Measurements from ENCODE around the gene GPC1.

GRCh38 chr2:240500561-240501423, 65.3 kb downstream of the GPC1 start:
- TF ChIP-seq CTCF (conservative IDR thresholded peaks at IDR 0.05; ENCODE audit: low read depth in 2 of 2): no peak
- TF ChIP-seq REST (IDR thresholded peaks at IDR 0.05; ENCODE audit: unreplicated experiment): no peak
- TF ChIP-seq EZH2phosphoT487 (IDR thresholded peaks at IDR 0.05; ENCODE audit: unreplicated experiment): no peak
- TF ChIP-seq CREB1 (CRISPR knock-in tag; IDR thresholded peaks at IDR 0.05; ENCODE audit: low read depth): no peak
- TF ChIP-seq ZNF114 (CRISPR knock-in tag; IDR thresholded peaks at IDR 0.05): no peak
- TF ChIP-seq EZH2 (IDR thresholded peaks at IDR 0.05; ENCODE audit: low read depth, unreplicated experiment): no peak
- TF ChIP-seq POLR2AphosphoS5 (IDR thresholded peaks at IDR 0.05; ENCODE audit: low read depth): no peak
